ENCODE results near the gene CDADC1. TPM values are rescaled to one million over a fixed set of nuclear protein-coding genes. Genes with fewer than 3 reads are reported as not detected.

The CDADC1 gene
- total RNA-seq, 1 experiment from 2014 or later, result 17.6 TPM

DNA sequence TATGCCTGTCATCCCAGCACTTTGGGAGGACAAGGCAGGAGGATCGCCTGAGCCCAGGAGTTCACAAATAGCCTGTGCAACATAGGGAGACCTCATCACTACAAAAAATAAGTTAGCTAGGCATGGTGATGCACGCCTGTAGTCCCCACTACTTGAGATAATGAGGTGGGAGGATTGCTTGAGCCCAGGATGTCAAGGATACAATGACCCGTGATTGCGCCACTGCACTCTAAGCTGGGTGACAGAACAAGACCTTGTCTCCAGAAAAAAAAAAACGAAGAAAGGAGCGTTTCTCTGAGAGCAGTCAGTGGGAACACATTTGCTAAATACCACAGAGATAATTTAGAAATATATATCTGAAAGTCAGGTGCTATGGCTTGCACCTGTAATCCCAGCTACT, 11.9 kb downstream of the CDADC1 start:
- ChIA-PET POLR2A (ENCODE audit: unreplicated experiment) (no interaction called here), CTCF (no interaction called here)
- Histone ChIP-seq H3K9ac (ENCODE audit: low read length) (no peak overlapping the region), H3K9me2 (replicated peaks; ENCODE audit: low read length) (no peaks in the 10 kb centered on the region), H3F3A (ENCODE audit: low read length, unreplicated experiment) (no peaks in the 10 kb centered on the region), H2AFZ (ENCODE audit: low read length) (no peak overlapping the region), H3K4me3 (ENCODE audit: low read length) (no peak overlapping the region), H3K79me2 (ENCODE audit: low read length) (no peaks in the 10 kb centered on the region), H3K9me3 (ENCODE audit: low read length) (no peaks in the 10 kb centered on the region), H3K4me2 (ENCODE audit: low read length) (no peak overlapping the region), H4K20me1 (ENCODE audit: low read length) (no peaks in the 10 kb centered on the region), H3K4me1 (ENCODE audit: insufficient read depth, low read length) (no peaks in the 10 kb centered on the region), H3K27me3 (ENCODE audit: low read length) (no peaks in the 10 kb centered on the region), H3K36me3 (ENCODE audit: low read depth, low read length) (peaks cover 8% of the 10 kb centered on the region; the same call in 1 of the 2 replicates), H3K27ac (ENCODE audit: low read length) (no peak overlapping the region)
- BruUV-seq (replicated peaks), result no TSS peak
- no peak for ATAC-seq
- DNase-seq, result no peak
- no peak for TF ChIP-seq EZH2phosphoT487 (IDR thresholded peaks at IDR 0.05; ENCODE audit: borderline replicate concordance, low read length)
- TF ChIP-seq CTCF (conservative IDR thresholded peaks at IDR 0.05; ENCODE audit: low read depth, low read length), result no peak
- TF ChIP-seq EZH2 (IDR thresholded peaks at IDR 0.05; ENCODE audit: low read length, unreplicated experiment), result no peak
- intact Hi-C loops (cut with micrococcal nuclease), result no loop called here

- TF ChIP-seq EZH2phosphoT487 (IDR thresholded peaks at IDR 0.05; ENCODE audit: borderline replicate concordance, low read length) (no peak), EZH2 (IDR thresholded peaks at IDR 0.05; ENCODE audit: low read length, unreplicated experiment) (no peak), CTCF (conservative IDR thresholded peaks at IDR 0.05; ENCODE audit: low read depth, low read length) (no peak)
- Histone ChIP-seq H3K27ac (ENCODE audit: low read length) (no peak overlapping the region), H3K4me2 (ENCODE audit: low read length) (no peak overlapping the region), H3K79me2 (ENCODE audit: low read length) (no peaks in the 10 kb centered on the region), H3K27me3 (ENCODE audit: low read length) (no peaks in the 10 kb centered on the region), H3K9me2 (replicated peaks; ENCODE audit: low read length) (no peaks in the 10 kb centered on the region), H3F3A (ENCODE audit: low read length, unreplicated experiment) (no peaks in the 10 kb centered on the region), H4K20me1 (ENCODE audit: low read length) (no peaks in the 10 kb centered on the region), H3K36me3 (ENCODE audit: low read depth, low read length) (peaks cover 8% of the 10 kb centered on the region; the same call in 1 of the 2 replicates), H3K4me3 (ENCODE audit: low read length) (no peak overlapping the region), H3K9ac (ENCODE audit: low read length) (no peak overlapping the region), H2AFZ (ENCODE audit: low read length) (no peak overlapping the region), H3K9me3 (ENCODE audit: low read length) (no peaks in the 10 kb centered on the region), H3K4me1 (ENCODE audit: insufficient read depth, low read length) (no peaks in the 10 kb centered on the region)
- ATAC-seq, result no peak
- intact Hi-C loops (cut with micrococcal nuclease), result no loop called here
- no peak for DNase-seq
- BruUV-seq (replicated peaks), result no TSS peak
- ChIA-PET POLR2A (ENCODE audit: unreplicated experiment) (no interaction called here), CTCF (no interaction called here)
Measured at GRCh38 chr13:49262634-49263033, 14.9 kb downstream of the CDADC1 start.

DNA sequence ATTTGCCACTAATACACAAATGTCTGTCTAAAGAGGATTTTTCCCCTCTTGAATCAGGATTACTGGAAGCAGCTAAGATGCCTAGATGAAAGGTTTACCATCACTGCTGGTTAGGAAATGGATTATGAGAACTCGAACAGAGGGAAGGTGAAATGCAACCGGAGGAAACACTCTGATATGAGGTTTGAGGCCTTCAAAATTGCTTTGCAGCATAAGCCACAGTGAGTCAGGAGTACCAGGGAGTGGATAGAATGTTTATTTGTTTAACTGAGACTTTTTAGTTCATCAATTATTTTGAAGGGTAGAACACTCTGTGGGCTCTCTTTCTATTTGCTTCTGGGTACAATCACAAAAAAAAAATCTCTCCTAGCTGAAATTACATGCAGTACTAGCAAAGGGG, 18.1 kb downstream of the CDADC1 start:
- Histone ChIP-seq H3K9ac (ENCODE audit: low read length) (no peak overlapping the region), H3K27me3 (ENCODE audit: low read length) (no peaks in the 10 kb centered on the region), H3F3A (ENCODE audit: low read length, unreplicated experiment) (no peaks in the 10 kb centered on the region), H3K79me2 (ENCODE audit: low read length) (no peaks in the 10 kb centered on the region), H3K4me2 (ENCODE audit: low read length) (no peak overlapping the region), H3K4me3 (ENCODE audit: low read length) (no peak overlapping the region), H3K4me1 (ENCODE audit: insufficient read depth, low read length) (no peaks in the 10 kb centered on the region), H3K27ac (ENCODE audit: low read length) (no peak overlapping the region), H4K20me1 (ENCODE audit: low read length) (no peaks in the 10 kb centered on the region), H3K9me3 (ENCODE audit: low read length) (no peaks in the 10 kb centered on the region), H3K36me3 (ENCODE audit: low read depth, low read length) (0 out of 2 replicates have a peak, but pooled peaks cover under 1% of the 10 kb centered on the region), H3K9me2 (replicated peaks; ENCODE audit: low read length) (no peaks in the 10 kb centered on the region), H2AFZ (ENCODE audit: low read length) (no peak overlapping the region)
- POLR2A ChIA-PET (ENCODE audit: unreplicated experiment), result no interaction called here
- TF ChIP-seq EZH2phosphoT487 (IDR thresholded peaks at IDR 0.05; ENCODE audit: borderline replicate concordance, low read length) (no peak), EZH2 (IDR thresholded peaks at IDR 0.05; ENCODE audit: low read length, unreplicated experiment) (no peak), CTCF (conservative IDR thresholded peaks at IDR 0.05; ENCODE audit: low read depth, low read length) (no peak)
- CTCF ChIA-PET, result no interaction called here
- no TSS peak for BruUV-seq (replicated peaks)
- ATAC-seq (no peak), DNase-seq (no peak)
- intact Hi-C loops (cut with micrococcal nuclease), result no loop called here

All from PC-3 (cell line).